H9 (cell line): ENCODE data around the gene HIVEP1. TPM values are rescaled to one million over a fixed set of nuclear protein-coding genes. Genes with fewer than 3 reads are reported as not detected.

Source experiments
- DNase-seq: peaks from one replicate; pipeline ENCODE4 v3.0.0-alpha.2; 2017
- H2AFZ ChIP-seq: one replicate; pipeline ENCODE4 v1.6.1; 2013; ENCODE audit warnings: mild to moderate bottlenecking, low read length, control low read depth, moderate library complexity
- H2AK5ac ChIP-seq: 2 replicates; pipeline ENCODE4 v1.6.1; 2013; ENCODE audit warnings: low read length, control low read depth, mixed read lengths; ENCODE audit not compliant: insufficient read length
- H2BK120ac ChIP-seq: one replicate; pipeline ENCODE4 v1.6.1; 2013; ENCODE audit warnings: low read depth, mild to moderate bottlenecking, low read length, control low read depth, inconsistent platforms; ENCODE audit not compliant: poor library complexity, severe bottlenecking
- H2BK12ac ChIP-seq: 2 replicates; pipeline ENCODE4 v1.6.1; 2013; ENCODE audit warnings: low read length, control low read depth, mixed read lengths, low read depth; ENCODE audit not compliant: insufficient read length
- H2BK15ac ChIP-seq: 2 replicates; pipeline ENCODE4 v1.6.1; 2013; ENCODE audit warnings: low read depth, low read length, control low read depth
- H2BK20ac ChIP-seq: one replicate; pipeline ENCODE4 v1.6.1; 2013; ENCODE audit warnings: low read depth, mild to moderate bottlenecking, low read length, control low read depth, inconsistent platforms; ENCODE audit not compliant: poor library complexity, severe bottlenecking
- H2BK5ac ChIP-seq: 2 replicates; pipeline ENCODE4 v1.6.1; 2013; ENCODE audit warnings: low read length, control low read depth, mixed read lengths; ENCODE audit not compliant: insufficient read length
- H3K14ac ChIP-seq: 2 replicates; pipeline ENCODE4 v1.6.1; 2013; ENCODE audit warnings: low read length, control low read depth; ENCODE audit not compliant: insufficient read depth
- H3K18ac ChIP-seq: 2 replicates; pipeline ENCODE4 v1.6.1; 2013; ENCODE audit warnings: low read depth, mild to moderate bottlenecking, mixed read lengths, low read length, control low read depth; ENCODE audit not compliant: insufficient read length
- H3K23ac ChIP-seq: 2 replicates; pipeline ENCODE4 v1.6.1; 2013; ENCODE audit warnings: low read length, control low read depth, mixed read lengths, low read depth; ENCODE audit not compliant: insufficient read length
- H3K23me2 ChIP-seq: 2 replicates; pipeline ENCODE4 v1.6.1; 2013; ENCODE audit warnings: low read depth, mild to moderate bottlenecking, mixed read lengths, low read length, control low read depth; ENCODE audit not compliant: insufficient read length, poor library complexity, severe bottlenecking
- H3K27ac ChIP-seq: 2 replicates; pipeline ENCODE4 v1.5.1; 2013; ENCODE audit warnings: low read length, control low read depth, mixed read lengths, low read depth; ENCODE audit not compliant: insufficient read length
- H3K27me3 ChIP-seq: 2 replicates; pipeline ENCODE4 v1.6.1; 2013; ENCODE audit warnings: low read length, control low read depth, inconsistent platforms; ENCODE audit not compliant: insufficient read depth
- H3K4ac ChIP-seq: 2 replicates; pipeline ENCODE4 v1.6.1; 2013; ENCODE audit warnings: low read depth, mild to moderate bottlenecking, control low read depth, inconsistent platforms, low read length, moderate library complexity
- H3K4me1 ChIP-seq: 2 replicates; pipeline ENCODE4 v1.6.1; 2013; ENCODE audit warnings: low read length, control low read depth, inconsistent platforms; ENCODE audit not compliant: insufficient read depth
- H3K4me2 ChIP-seq: 2 replicates; pipeline ENCODE4 v1.6.1; 2013; ENCODE audit warnings: low read length, control low read depth, mixed read lengths; ENCODE audit not compliant: insufficient read length, insufficient read depth
- H3K56ac ChIP-seq: 2 replicates; pipeline ENCODE4 v1.6.1; 2013; ENCODE audit warnings: low read depth, mild to moderate bottlenecking, mixed read lengths, low read length, control low read depth; ENCODE audit not compliant: insufficient read length
- H3K79me1 ChIP-seq: 2 replicates; pipeline ENCODE4 v1.6.1; 2013; ENCODE audit warnings: low read depth, mild to moderate bottlenecking, moderate library complexity, low read length, control low read depth, inconsistent platforms; ENCODE audit not compliant: insufficient read depth, poor library complexity, severe bottlenecking
- H3K79me2 ChIP-seq: 2 replicates; pipeline ENCODE4 v1.6.1; 2013; ENCODE audit warnings: low read length, control low read depth, inconsistent platforms; ENCODE audit not compliant: insufficient read depth
- H3K9ac ChIP-seq: 2 replicates; pipeline ENCODE4 v1.6.1; 2013; ENCODE audit warnings: low read length, control low read depth, mixed read lengths; ENCODE audit not compliant: insufficient read length; ENCODE audit errors: extremely low read depth
- H3K9me3 ChIP-seq: one replicate; pipeline ENCODE4 v1.6.1; 2013; ENCODE audit warnings: low read depth, low read length, inconsistent platforms; ENCODE audit not compliant: control insufficient read depth
- H3T11ph ChIP-seq: one replicate; pipeline ENCODE4 v1.6.1; 2013; ENCODE audit warnings: mild to moderate bottlenecking, low read length, control low read depth, inconsistent platforms
- H4K20me1 ChIP-seq: one replicate; pipeline ENCODE4 v1.6.1; 2013; ENCODE audit not compliant: control insufficient read depth, insufficient read length, insufficient read depth
- H4K5ac ChIP-seq: 2 replicates; pipeline ENCODE4 v1.6.1; 2013; ENCODE audit warnings: low read depth, mild to moderate bottlenecking, mixed read lengths, low read length, control low read depth; ENCODE audit not compliant: insufficient read length
- H4K8ac ChIP-seq: replicated peaks from 2 replicates; pipeline ENCODE4 v1.6.1; 2013; ENCODE audit warnings: low read length, control low read depth, mixed read lengths, low read depth; ENCODE audit not compliant: insufficient read length
- H4K91ac ChIP-seq: 2 replicates; pipeline ENCODE4 v1.6.1; 2013; ENCODE audit warnings: low read depth, mild to moderate bottlenecking, moderate library complexity, mixed read lengths, low read length, control low read depth; ENCODE audit not compliant: insufficient read length
- H3K27ac Mint-ChIP-seq, 3 experiments: 2 replicates in 2 of 3; 3 replicates in 1 of 3; pipeline ENCODE4 v1.8.0; 2020 to 2021; ENCODE audit warnings: mixed read lengths in 3 of 3, mild to moderate bottlenecking in 1 of 3, moderate library complexity in 1 of 3
- H3K27me3 Mint-ChIP-seq: 2 replicates; pipeline ENCODE4 v1.8.0; 2021; ENCODE audit warnings: low read depth, mild to moderate bottlenecking, moderate library complexity, mixed read lengths
- H3K36me3 Mint-ChIP-seq, 3 experiments: 2 replicates in 2 of 3; 3 replicates in 1 of 3; pipeline ENCODE4 v1.8.0; 2020 to 2021; ENCODE audit warnings: low read depth in 3 of 3, mixed read lengths in 3 of 3; ENCODE audit not compliant: insufficient read depth in 1 of 3
- H3K4me1 Mint-ChIP-seq, 2 experiments: 2 replicates each; pipeline ENCODE4 v1.8.0; 2020; ENCODE audit warnings: mixed read lengths in 2 of 2
- H3K4me3 Mint-ChIP-seq, 2 experiments: 2 replicates in 1 of 2; 3 replicates in 1 of 2; pipeline ENCODE4 v1.8.0; 2020 to 2021; ENCODE audit warnings: mild to moderate bottlenecking in 2 of 2, mixed read lengths in 2 of 2, moderate library complexity in 1 of 2
- H3K9me3 Mint-ChIP-seq, 2 experiments: 2 replicates in 1 of 2; 3 replicates in 1 of 2; pipeline ENCODE4 v1.8.0; 2020; ENCODE audit warnings: mild to moderate bottlenecking in 2 of 2, mixed read lengths in 2 of 2, moderate library complexity in 1 of 2
- WGBS: extraction: QIAGEN DNeasy Blood & Tissue Kit; methylation state at CpG from one replicate; pipeline ENCODE4 v1.1.7; 2013; ENCODE audit warnings: missing lambda C conversion rate, low lambda C conversion rate, mixed read lengths; ENCODE audit not compliant: insufficient read length; ENCODE audit errors: extremely low coverage; 5-methylcytosine and 5-hydroxymethylcytosine counted together
- total RNA-seq: library from RNA; stranded (reverse); gene quantifications from 2 replicates; pipeline ENCODE4 v1.2.1, GENCODE V29; 2021
- TF ChIP-seq, protein P1 (sequence below): fragments of 200-600 bp; sonication (generic); conservative IDR thresholded peaks from 3 replicates; pipeline ENCODE4 v1.8.0; 2021; ENCODE audit warnings: antibody characterized with exemption, mild to moderate bottlenecking

HIVEP1 gene
- total RNA-seq, 1 experiment from 2014 or later, result 44.2 TPM

GRCh38 chr6:12028213-12028612 lies 16.1 kb downstream of the HIVEP1 start:
- WGBS, result no CpG with 5 or more reads among the region's 4 CpGs
- DNase-seq, result no peak

More at GRCh38 chr6:12028213-12028612, 16.1 kb downstream of the HIVEP1 start:
- Mint-ChIP-seq H3K4me3 (no peak overlapping the region), H3K27me3 (no peaks in the 10 kb centered on the region), H3K9me3 (peaks cover 3 to 5% of the 10 kb centered on the region in 2 experiments; a peak in 1 of 5 replicates), H3K36me3 (peaks cover 22 to 29% (median 25%) of the 10 kb centered on the region in 3 experiments), H3K4me1 (peaks cover 22 to 33% of the 10 kb centered on the region in 2 experiments), H3K27ac (no peak overlapping the region)
- no peak overlapping the region for H3K56ac ChIP-seq
- peaks cover 20% of the 10 kb centered on the region; the same call in 1 of the 2 replicates for H3K79me2 ChIP-seq
- H3K4ac ChIP-seq, result no peak overlapping the region
- no peak overlapping the region for H2BK5ac ChIP-seq
- no peak overlapping the region for H3T11ph ChIP-seq
- H3K4me1 ChIP-seq, result 0 out of 2 replicates have a peak, but pooled peaks cover 2% of the 10 kb centered on the region
- H3K27ac ChIP-seq, result no peak overlapping the region
- H3K18ac ChIP-seq, result no peak overlapping the region
- H4K20me1 ChIP-seq, result no peaks in the 10 kb centered on the region
- no peak overlapping the region for H3K9ac ChIP-seq
- no peak overlapping the region for H4K5ac ChIP-seq
- TF ChIP-seq, protein P1, sequence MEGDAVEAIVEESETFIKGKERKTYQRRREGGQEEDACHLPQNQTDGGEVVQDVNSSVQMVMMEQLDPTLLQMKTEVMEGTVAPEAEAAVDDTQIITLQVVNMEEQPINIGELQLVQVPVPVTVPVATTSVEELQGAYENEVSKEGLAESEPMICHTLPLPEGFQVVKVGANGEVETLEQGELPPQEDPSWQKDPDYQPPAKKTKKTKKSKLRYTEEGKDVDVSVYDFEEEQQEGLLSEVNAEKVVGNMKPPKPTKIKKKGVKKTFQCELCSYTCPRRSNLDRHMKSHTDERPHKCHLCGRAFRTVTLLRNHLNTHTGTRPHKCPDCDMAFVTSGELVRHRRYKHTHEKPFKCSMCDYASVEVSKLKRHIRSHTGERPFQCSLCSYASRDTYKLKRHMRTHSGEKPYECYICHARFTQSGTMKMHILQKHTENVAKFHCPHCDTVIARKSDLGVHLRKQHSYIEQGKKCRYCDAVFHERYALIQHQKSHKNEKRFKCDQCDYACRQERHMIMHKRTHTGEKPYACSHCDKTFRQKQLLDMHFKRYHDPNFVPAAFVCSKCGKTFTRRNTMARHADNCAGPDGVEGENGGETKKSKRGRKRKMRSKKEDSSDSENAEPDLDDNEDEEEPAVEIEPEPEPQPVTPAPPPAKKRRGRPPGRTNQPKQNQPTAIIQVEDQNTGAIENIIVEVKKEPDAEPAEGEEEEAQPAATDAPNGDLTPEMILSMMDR, result no peak
- H2BK120ac ChIP-seq, result no peak overlapping the region
- H3K79me1 ChIP-seq, result peaks cover 4% of the 10 kb centered on the region
- H3K9me3 ChIP-seq, result no peaks in the 10 kb centered on the region
- H2AFZ ChIP-seq, result no peak overlapping the region
- no peak overlapping the region for H3K23ac ChIP-seq
- no peak overlapping the region for H2BK12ac ChIP-seq
- H2BK20ac ChIP-seq, result no peak overlapping the region
- no peaks in the 10 kb centered on the region for H3K23me2 ChIP-seq
- H2BK15ac ChIP-seq, result no peak overlapping the region
- no peak overlapping the region for H3K14ac ChIP-seq
- no peak overlapping the region for H4K91ac ChIP-seq
- no peaks in the 10 kb centered on the region for H3K27me3 ChIP-seq
- H4K8ac ChIP-seq, result no peak overlapping the region
- no peak overlapping the region for H2AK5ac ChIP-seq
- H3K4me2 ChIP-seq, result no peak overlapping the region
